ENCODE data around the gene CCDC106. TPM values are rescaled to one million over a fixed set of nuclear protein-coding genes. Genes with fewer than 3 reads are reported as not detected.

CCDC106 gene
- total and polyA plus RNA-seq, 2 of the 4 experiments (the other 2 are of a cell fraction), result 2.3 to 13.6 TPM

- H4K5ac ChIP-seq (ENCODE audit: low read depth, low read length), result no peak overlapping the region
- H3K36me3 ChIP-seq (ENCODE audit: control insufficient read depth, insufficient read depth, low read length), result peaks cover 52% of the 10 kb centered on the region
- H3K9me1 ChIP-seq (ENCODE audit: insufficient read depth, low read length), result peaks cover 11% of the 10 kb centered on the region; the same call in 1 of the 2 replicates
- WGBS, 2 experiments (ENCODE audit: extremely low coverage in 2 of 2, insufficient read length in 1 of 2), result 97% methylated on average over 7 of the region's 20 CpGs; no CpG with 5 or more reads in 1 of the 2 experiments
- DNase-seq, result no peak
- no peak overlapping the region for H3K4me3 ChIP-seq (ENCODE audit: insufficient read depth, low read depth, low read length)
- ChIA-PET CTCF (no interaction called here), POLR2A (ENCODE audit: unreplicated experiment) (no interaction called here)
- H2AK9ac ChIP-seq (replicated peaks; ENCODE audit: low read depth, low read length, poor library complexity), result peak overlapping the region; percentile 23
- dilution Hi-C loops (cut with HindIII; ENCODE audit: low sequenced_read_pairs, unreplicated experiment) (no loop called here), in situ Hi-C loops (cut with MboI; ENCODE audit: low sequenced_read_pairs) (loop anchor here (25.0 kb wide), 1 partner anchor 457 kb away; the partner anchor contains the start of gene ZNF444), intact Hi-C loops (cut with micrococcal nuclease) (no loop called here)
- no TSS peak for BruUV-seq (replicated peaks)
- no peak overlapping the region for H3K14ac ChIP-seq (replicated peaks; ENCODE audit: low read depth, low read length)
- no peak overlapping the region for H3K23ac ChIP-seq (ENCODE audit: low read depth, low read length)
- H3K27me3 ChIP-seq (ENCODE audit: control insufficient read depth, insufficient read depth, low read length), result no peaks in the 10 kb centered on the region
- no peak overlapping the region for H3K4me2 ChIP-seq (ENCODE audit: low read depth, low read length)
- no peak for ATAC-seq (ENCODE audit: low read depth)
- H2BK15ac ChIP-seq (ENCODE audit: low read depth, low read length), result no peak overlapping the region
- no peak overlapping the region for H2AFZ ChIP-seq (replicated peaks; ENCODE audit: low read length, poor library complexity)
- H3K27ac ChIP-seq (ENCODE audit: insufficient read depth, low read length), result no peak overlapping the region; the same call in 1 of the 2 replicates
- H4K20me1 ChIP-seq (ENCODE audit: insufficient read depth, low read length), result peaks cover 77% of the 10 kb centered on the region
- no peak overlapping the region for H3K56ac ChIP-seq (ENCODE audit: extremely low read depth, insufficient read depth, low read length)
- H3K9ac ChIP-seq (ENCODE audit: low read depth, low read length), result no peak overlapping the region
- TF ChIP-seq CHD1 (IDR thresholded peaks at IDR 0.05; ENCODE audit: low read depth, low read length), result no peak
- no peak for TF ChIP-seq FOS (IDR thresholded peaks at IDR 0.05; ENCODE audit: low read depth, low read length)
- TF ChIP-seq POLR2A (IDR thresholded peaks at IDR 0.05; ENCODE audit: low read depth, low read length), result no peak
- no peak for TF ChIP-seq USF2 (IDR thresholded peaks at IDR 0.05; ENCODE audit: low read depth, low read length)
- TF ChIP-seq RAD21 (IDR thresholded peaks at IDR 0.05; ENCODE audit: low read length), result no peak
- TF ChIP-seq CEBPB (IDR thresholded peaks at IDR 0.05; ENCODE audit: low read depth, low read length), result no peak
- no peak for TF ChIP-seq MAFK (IDR thresholded peaks at IDR 0.05; ENCODE audit: low read depth, low read length)
- no peak for TF ChIP-seq MAZ (IDR thresholded peaks at IDR 0.05; ENCODE audit: borderline replicate concordance, low read depth, low read length)
- no peak for TF ChIP-seq MXI1 (IDR thresholded peaks at IDR 0.05; ENCODE audit: borderline replicate concordance, low read depth, low read length)
- TF ChIP-seq BHLHE40 (IDR thresholded peaks at IDR 0.05; ENCODE audit: low read depth, low read length), result no peak
- no peak for TF ChIP-seq SMC3 (IDR thresholded peaks at IDR 0.05; ENCODE audit: low read depth, low read length)
- no peak overlapping the region for H4K91ac ChIP-seq (ENCODE audit: insufficient read depth, low read depth, low read length)
- no peak overlapping the region for H2BK5ac ChIP-seq (ENCODE audit: low read depth, low read length, poor library complexity, severe bottlenecking)
- H3K4ac ChIP-seq (ENCODE audit: low read depth, low read length), result no peak overlapping the region
- peaks cover 23 to 78% of the 10 kb centered on the region in 2 experiments for H3K79me1 ChIP-seq (ENCODE audit: low read depth in 1 of 2, low read length in 2 of 2)
- no peak overlapping the region for H2BK120ac ChIP-seq (ENCODE audit: low read depth, low read length)
- H3K18ac ChIP-seq (ENCODE audit: low read depth, low read length), result no peak overlapping the region
- H4K8ac ChIP-seq (ENCODE audit: low read depth in 2 of 2, low read length in 2 of 2), result no peak overlapping the region
- H2BK20ac ChIP-seq (ENCODE audit: low read depth, low read length), result no peak overlapping the region
- H2AK5ac ChIP-seq (ENCODE audit: low read depth, low read length), result no peak overlapping the region
- no peaks in the 10 kb centered on the region for H3K9me3 ChIP-seq (ENCODE audit: control insufficient read depth, insufficient read depth, low read length)
- peaks cover 7% of the 10 kb centered on the region for H3K4me1 ChIP-seq (ENCODE audit: control insufficient read depth, insufficient read depth, low read length)
Measured at GRCh38 chr19:55680339-55681130, 32.5 kb downstream of the CCDC106 start.

All from IMR-90 (cell line).